Ishikawa (cell line): ENCODE measurements around the gene CNTNAP2.

Experiments used
- CEBPB ChIP-seq: IDR thresholded peaks from 2 replicates; pipeline ENCODE4 v1.6.1; 2012
- CREB1 ChIP-seq: IDR thresholded peaks from 2 replicates; pipeline ENCODE4 v1.6.1; 2012; ENCODE audit warnings: low read depth
- EGR1 ChIP-seq: IDR thresholded peaks from 2 replicates; pipeline ENCODE4 v1.6.1; 2012
- EP300 ChIP-seq: IDR thresholded peaks from 2 replicates; pipeline ENCODE4 v1.6.1; 2012; ENCODE audit warnings: borderline replicate concordance
- FOXM1 ChIP-seq: IDR thresholded peaks from 2 replicates; pipeline ENCODE4 v1.6.1; 2012; ENCODE audit warnings: low read depth, borderline replicate concordance
- NFIC ChIP-seq: IDR thresholded peaks from 2 replicates; pipeline ENCODE4 v1.6.1; 2012
- RAD21 ChIP-seq: IDR thresholded peaks from 2 replicates; pipeline ENCODE4 v1.6.1; 2012; ENCODE audit warnings: low read depth
- TAF1 ChIP-seq: IDR thresholded peaks from 2 replicates; pipeline ENCODE4 v1.6.1; 2012; ENCODE audit warnings: low read depth, mild to moderate bottlenecking
- TCF12 ChIP-seq: IDR thresholded peaks from 2 replicates; pipeline ENCODE4 v1.6.1; 2012; ENCODE audit warnings: low read depth
- TEAD4 ChIP-seq: IDR thresholded peaks from 2 replicates; pipeline ENCODE4 v1.6.1; 2012
- YY1 ChIP-seq: IDR thresholded peaks from 2 replicates; pipeline ENCODE4 v1.6.1; 2012; ENCODE audit warnings: low read depth
- ZBTB7A ChIP-seq: IDR thresholded peaks from 2 replicates; pipeline ENCODE4 v1.6.1; 2012; ENCODE audit warnings: low read depth
- TF ChIP-seq, protein P1 (sequence below): IDR thresholded peaks from 2 replicates; pipeline ENCODE4 v1.6.1; 2012; ENCODE audit warnings: low read depth, mild to moderate bottlenecking
- TF ChIP-seq, protein P2 (sequence below): IDR thresholded peaks from 2 replicates; pipeline ENCODE4 v1.6.1; 2012

DNA sequence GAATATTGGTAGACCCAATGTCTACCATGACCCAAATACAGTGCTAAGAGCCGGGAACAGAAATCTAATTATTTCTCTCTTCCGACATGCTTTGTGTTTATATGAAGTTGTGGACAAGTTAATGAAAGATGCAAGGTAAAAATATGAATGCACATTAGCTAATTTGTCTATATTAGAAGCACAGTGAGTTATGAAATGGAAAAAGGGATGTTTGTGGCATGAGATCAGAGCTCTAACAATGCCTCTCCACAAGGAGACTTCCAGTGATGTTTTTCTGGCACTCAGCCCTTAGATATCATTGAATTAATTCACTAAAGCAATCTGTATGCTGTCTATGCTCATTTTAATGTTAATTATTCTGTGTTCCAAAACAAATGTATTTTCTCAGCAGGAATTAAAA lies 897.2 kb downstream of the CNTNAP2 start:
- TF ChIP-seq TEAD4 (no peak; the same call in 1 of the 2 replicates), EP300 (no peak), EGR1 (no peak), CREB1 (no peak), TAF1 (no peak), RAD21 (no peak), CEBPB (no peak), TCF12 (no peak), ZBTB7A (no peak), FOXM1 (no peak), YY1 (no peak), NFIC (no peak)
- TF ChIP-seq, protein P1, sequence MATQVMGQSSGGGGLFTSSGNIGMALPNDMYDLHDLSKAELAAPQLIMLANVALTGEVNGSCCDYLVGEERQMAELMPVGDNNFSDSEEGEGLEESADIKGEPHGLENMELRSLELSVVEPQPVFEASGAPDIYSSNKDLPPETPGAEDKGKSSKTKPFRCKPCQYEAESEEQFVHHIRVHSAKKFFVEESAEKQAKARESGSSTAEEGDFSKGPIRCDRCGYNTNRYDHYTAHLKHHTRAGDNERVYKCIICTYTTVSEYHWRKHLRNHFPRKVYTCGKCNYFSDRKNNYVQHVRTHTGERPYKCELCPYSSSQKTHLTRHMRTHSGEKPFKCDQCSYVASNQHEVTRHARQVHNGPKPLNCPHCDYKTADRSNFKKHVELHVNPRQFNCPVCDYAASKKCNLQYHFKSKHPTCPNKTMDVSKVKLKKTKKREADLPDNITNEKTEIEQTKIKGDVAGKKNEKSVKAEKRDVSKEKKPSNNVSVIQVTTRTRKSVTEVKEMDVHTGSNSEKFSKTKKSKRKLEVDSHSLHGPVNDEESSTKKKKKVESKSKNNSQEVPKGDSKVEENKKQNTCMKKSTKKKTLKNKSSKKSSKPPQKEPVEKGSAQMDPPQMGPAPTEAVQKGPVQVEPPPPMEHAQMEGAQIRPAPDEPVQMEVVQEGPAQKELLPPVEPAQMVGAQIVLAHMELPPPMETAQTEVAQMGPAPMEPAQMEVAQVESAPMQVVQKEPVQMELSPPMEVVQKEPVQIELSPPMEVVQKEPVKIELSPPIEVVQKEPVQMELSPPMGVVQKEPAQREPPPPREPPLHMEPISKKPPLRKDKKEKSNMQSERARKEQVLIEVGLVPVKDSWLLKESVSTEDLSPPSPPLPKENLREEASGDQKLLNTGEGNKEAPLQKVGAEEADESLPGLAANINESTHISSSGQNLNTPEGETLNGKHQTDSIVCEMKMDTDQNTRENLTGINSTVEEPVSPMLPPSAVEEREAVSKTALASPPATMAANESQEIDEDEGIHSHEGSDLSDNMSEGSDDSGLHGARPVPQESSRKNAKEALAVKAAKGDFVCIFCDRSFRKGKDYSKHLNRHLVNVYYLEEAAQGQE: no peak
- TF ChIP-seq, protein P2, sequence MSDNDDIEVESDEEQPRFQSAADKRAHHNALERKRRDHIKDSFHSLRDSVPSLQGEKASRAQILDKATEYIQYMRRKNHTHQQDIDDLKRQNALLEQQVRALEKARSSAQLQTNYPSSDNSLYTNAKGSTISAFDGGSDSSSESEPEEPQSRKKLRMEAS: no peak
